ENCODE results near the gene RASSF8.
A peak's percentile ranks its signal among the peaks of the same experiment; 100 is the strongest.

The RASSF8 gene

GRCh38 chr12:26124446-26125399 lies 166.2 kb downstream of the RASSF8 start, which contains the start of gene BHLHE41:
Gene BHLHE41, minus strand, starts transcription at chr12:26125037. Its CDS starts 258 bp downstream, at chr12:26124779.
- peak within 1 kb of the TSS; percentile 64 for H3K4me3 ChIP-seq (ENCODE audit: low read depth, low read length)
- DNase-seq (ENCODE audit: low read depth, low spot score): peak; percentile 59
- in situ Hi-C loops (cut with HindIII; ENCODE audit: low sequenced_read_pairs): no loop called here
- TF ChIP-seq, protein P1, sequence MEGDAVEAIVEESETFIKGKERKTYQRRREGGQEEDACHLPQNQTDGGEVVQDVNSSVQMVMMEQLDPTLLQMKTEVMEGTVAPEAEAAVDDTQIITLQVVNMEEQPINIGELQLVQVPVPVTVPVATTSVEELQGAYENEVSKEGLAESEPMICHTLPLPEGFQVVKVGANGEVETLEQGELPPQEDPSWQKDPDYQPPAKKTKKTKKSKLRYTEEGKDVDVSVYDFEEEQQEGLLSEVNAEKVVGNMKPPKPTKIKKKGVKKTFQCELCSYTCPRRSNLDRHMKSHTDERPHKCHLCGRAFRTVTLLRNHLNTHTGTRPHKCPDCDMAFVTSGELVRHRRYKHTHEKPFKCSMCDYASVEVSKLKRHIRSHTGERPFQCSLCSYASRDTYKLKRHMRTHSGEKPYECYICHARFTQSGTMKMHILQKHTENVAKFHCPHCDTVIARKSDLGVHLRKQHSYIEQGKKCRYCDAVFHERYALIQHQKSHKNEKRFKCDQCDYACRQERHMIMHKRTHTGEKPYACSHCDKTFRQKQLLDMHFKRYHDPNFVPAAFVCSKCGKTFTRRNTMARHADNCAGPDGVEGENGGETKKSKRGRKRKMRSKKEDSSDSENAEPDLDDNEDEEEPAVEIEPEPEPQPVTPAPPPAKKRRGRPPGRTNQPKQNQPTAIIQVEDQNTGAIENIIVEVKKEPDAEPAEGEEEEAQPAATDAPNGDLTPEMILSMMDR (IDR thresholded peaks at IDR 0.05; ENCODE audit: low read depth, low read length): no peak

- TF ChIP-seq, protein P1 (IDR thresholded peaks at IDR 0.05; ENCODE audit: low read depth, low read length): no peak
- DNase-seq (ENCODE audit: low read depth, low spot score): peak; percentile 75
- H3K4me3 ChIP-seq (ENCODE audit: low read depth, low read length): peak overlapping the region; percentile 64
- in situ Hi-C loops (cut with HindIII; ENCODE audit: low sequenced_read_pairs): no loop called here
Measured at GRCh38 chr12:26125400-26126339, 167.2 kb downstream of the RASSF8 start.

DNA sequence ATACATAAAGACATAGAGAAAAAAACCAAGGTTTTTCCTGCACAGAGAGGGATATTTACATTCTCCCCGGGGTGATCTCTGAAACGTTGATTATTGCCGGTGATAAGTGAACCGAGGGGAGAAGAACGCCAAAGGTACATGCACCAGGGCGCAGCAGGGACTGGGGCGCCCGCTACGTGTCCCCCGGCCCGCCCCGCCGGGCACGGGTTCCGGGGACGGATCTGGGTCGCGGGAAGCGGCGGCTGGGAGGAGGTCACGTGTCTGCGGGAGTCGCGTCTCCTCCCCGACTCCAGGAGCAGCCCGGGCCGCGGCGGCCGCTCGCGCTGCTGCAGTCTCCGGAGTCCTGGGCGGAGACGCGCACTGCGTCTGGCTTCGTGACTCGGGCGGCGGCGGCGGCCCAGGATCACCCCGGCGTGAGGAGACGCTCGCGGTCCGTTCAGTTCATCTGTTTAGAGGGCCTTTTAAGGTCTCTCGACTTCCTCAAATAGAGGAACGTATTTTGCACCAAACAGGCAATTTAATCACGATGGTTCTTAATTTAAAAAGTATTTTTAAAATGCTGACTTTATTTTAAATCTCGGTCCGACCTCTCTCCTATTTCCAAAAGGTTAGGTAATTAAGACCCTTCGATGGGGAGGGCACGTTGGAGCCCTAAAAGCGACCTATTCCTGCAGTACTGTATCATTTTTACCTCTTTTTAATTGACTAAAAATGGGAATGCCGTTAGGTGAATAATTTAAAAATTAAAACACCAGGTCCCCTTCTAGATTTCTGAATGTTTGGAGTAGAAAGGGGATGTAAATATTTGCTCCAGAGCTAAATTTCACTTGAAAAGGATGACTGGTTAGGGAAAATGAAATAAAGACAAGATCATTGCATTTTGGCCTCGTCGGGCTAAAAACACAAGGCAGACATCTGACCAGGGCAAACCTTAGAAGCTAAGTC lies 168.1 kb downstream of the RASSF8 start:
- peak; percentile 83 for DNase-seq (ENCODE audit: low read depth, low spot score)
- TF ChIP-seq, protein P1 (IDR thresholded peaks at IDR 0.05; ENCODE audit: low read depth, low read length): peak; percentile 20
- in situ Hi-C loops (cut with HindIII; ENCODE audit: low sequenced_read_pairs): no loop called here
- H3K4me3 ChIP-seq (ENCODE audit: low read depth, low read length): peak overlapping the region; percentile 64

DNA sequence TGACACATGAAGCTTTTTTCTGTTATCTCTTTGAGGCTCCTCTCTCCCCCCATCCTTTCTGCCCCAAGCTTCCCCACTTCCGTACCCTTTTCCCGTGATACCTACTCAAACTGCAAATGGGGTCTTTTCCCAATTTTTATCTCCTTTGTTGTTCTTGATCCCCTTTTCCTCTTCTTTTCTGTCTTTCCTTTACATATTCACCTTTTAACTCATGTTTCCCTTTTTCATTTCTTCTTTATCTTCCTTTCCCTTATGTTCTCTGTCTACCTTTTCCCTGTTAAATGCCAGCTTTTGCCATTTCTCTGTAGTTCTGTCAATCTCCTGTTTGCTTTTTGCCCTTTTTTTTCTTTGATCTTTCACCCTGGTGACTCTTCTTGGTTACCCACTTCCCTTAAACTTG lies 168.9 kb downstream of the RASSF8 start:
- H3K4me3 ChIP-seq (ENCODE audit: low read depth, low read length): no peak overlapping the region
- in situ Hi-C loops (cut with HindIII; ENCODE audit: low sequenced_read_pairs): no loop called here
- no peak for DNase-seq (ENCODE audit: low read depth, low spot score)
- TF ChIP-seq, protein P1 (IDR thresholded peaks at IDR 0.05; ENCODE audit: low read depth, low read length): no peak

DNA sequence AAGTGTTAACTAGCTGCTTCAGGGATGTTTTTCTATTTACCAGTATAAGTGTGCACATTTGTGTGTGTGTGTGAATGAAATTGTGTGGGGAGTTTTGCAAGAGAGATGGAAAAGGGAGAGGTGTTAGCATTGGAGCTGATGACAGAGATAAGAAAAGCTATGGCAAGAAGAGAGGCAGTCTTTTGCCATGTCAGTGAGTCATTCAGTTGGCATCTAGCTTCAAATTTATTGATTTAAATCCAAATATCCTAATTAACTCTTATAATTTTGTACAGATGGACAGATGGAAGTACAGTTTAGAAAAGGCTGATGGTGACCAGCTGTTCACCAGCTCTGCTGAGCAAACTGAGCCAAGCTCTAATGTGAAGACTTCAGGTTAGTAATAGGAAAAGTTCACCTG lies 169.7 kb downstream of the RASSF8 start:
- TF ChIP-seq, protein P1 (IDR thresholded peaks at IDR 0.05; ENCODE audit: low read depth, low read length): no peak
- in situ Hi-C loops (cut with HindIII; ENCODE audit: low sequenced_read_pairs): no loop called here
- no peak for DNase-seq (ENCODE audit: low read depth, low spot score)

More for the DNA sequence above, 169.7 kb downstream of the RASSF8 start:
- H3K4me3 ChIP-seq (ENCODE audit: low read depth, low read length): no peak overlapping the region

Measured in astrocyte of the spinal cord (primary cell).